ENCODE measurements around the gene CDH4. TPM values are rescaled to one million over a fixed set of nuclear protein-coding genes. Genes with fewer than 3 reads are reported as not detected.

The CDH4 gene
- total RNA-seq, 4 donors from 2014 or later, result 0.71 to 4.2 (median 2.9) TPM

DNA sequence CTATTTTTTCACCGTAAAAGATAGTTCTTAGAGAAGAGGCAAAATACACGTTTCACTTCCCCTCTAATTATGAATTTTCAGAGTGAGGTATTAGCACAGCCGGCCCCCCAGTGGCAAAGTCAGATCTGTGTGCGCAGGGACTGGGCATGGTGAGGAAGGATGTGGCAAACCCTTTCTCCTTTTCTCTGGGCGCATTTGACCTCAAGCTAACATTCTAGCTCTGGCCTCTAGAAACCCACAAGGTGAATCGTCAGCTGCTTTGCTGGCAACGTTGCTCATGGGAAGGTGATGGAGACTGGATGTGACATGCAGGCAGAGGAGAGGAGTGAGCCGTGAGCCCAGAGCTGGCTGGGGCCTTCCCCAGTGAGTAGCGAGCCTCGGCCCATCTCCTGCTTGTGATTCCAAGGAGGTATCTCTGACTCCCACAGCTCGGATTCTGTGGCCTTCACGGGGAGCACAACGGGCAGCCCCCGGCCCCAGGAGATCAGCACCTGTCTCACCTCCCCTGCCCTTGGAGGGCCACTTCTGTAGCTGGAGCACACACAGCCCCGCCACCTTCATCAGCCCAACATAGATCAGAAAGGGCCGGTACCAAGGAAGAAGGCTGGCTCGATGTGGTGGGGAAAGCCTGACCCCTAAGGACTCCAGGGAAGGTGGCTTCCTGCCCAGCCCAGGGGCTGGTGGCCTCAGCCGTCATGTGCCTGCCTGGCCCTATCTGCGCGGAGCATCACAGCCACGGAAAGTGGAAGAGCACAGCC lies 660.8 kb downstream of the CDH4 start:
- intact Hi-C loops (cut with DNase I; ENCODE audit: low total_unique reads), result no loop called here
- 77 to 86% methylated on average over 16 to 21 of the region's 21 CpGs for WGBS, 2 donors
- H3K4me3 ChIP-seq (ENCODE audit: low read depth, poor library complexity, severe bottlenecking), result no peak overlapping the region
- TF ChIP-seq, protein P1, sequence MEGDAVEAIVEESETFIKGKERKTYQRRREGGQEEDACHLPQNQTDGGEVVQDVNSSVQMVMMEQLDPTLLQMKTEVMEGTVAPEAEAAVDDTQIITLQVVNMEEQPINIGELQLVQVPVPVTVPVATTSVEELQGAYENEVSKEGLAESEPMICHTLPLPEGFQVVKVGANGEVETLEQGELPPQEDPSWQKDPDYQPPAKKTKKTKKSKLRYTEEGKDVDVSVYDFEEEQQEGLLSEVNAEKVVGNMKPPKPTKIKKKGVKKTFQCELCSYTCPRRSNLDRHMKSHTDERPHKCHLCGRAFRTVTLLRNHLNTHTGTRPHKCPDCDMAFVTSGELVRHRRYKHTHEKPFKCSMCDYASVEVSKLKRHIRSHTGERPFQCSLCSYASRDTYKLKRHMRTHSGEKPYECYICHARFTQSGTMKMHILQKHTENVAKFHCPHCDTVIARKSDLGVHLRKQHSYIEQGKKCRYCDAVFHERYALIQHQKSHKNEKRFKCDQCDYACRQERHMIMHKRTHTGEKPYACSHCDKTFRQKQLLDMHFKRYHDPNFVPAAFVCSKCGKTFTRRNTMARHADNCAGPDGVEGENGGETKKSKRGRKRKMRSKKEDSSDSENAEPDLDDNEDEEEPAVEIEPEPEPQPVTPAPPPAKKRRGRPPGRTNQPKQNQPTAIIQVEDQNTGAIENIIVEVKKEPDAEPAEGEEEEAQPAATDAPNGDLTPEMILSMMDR (IDR thresholded peaks at IDR 0.05), result no peak
- TF ChIP-seq POLR2A (IDR thresholded peaks at IDR 0.05), result no peak
- DNase-seq (ENCODE audit: low spot score in 2 of 2), result no peak

GRCh38 chr20:61913423-61914225 lies 661.6 kb downstream of the CDH4 start:
- intact Hi-C loops (cut with DNase I; ENCODE audit: low total_unique reads), result no loop called here
- no peak for DNase-seq (ENCODE audit: low spot score in 2 of 2)
- whole genome bisulfite sequencing, 2 donors, result 68 to 81% methylated on average over 13 to 18 of the region's 18 CpGs
- H3K4me3 ChIP-seq (ENCODE audit: low read depth, poor library complexity, severe bottlenecking), result no peak overlapping the region
- TF ChIP-seq, protein P1 (IDR thresholded peaks at IDR 0.05), result no peak
- TF ChIP-seq POLR2A (IDR thresholded peaks at IDR 0.05), result no peak

- H3K4me3 ChIP-seq (ENCODE audit: low read depth, poor library complexity, severe bottlenecking), result no peak overlapping the region
- WGBS, 2 donors, result 68 to 89% methylated on average over 6 to 7 of the region's 7 CpGs
- intact Hi-C loops (cut with DNase I; ENCODE audit: low total_unique reads), result no loop called here
- no peak for DNase-seq (ENCODE audit: low spot score in 2 of 2)
- TF ChIP-seq, protein P1 (IDR thresholded peaks at IDR 0.05), result no peak
- TF ChIP-seq POLR2A (IDR thresholded peaks at IDR 0.05), result no peak
These were observed 663.0 kb downstream of the CDH4 start for GRCh38 chr20:61915101-61915500.

GRCh38 chr20:61916318-61916891 lies 664.3 kb downstream of the CDH4 start:
- intact Hi-C loops (cut with DNase I; ENCODE audit: low total_unique reads), result no loop called here
- WGBS, 2 donors, result 87 to 90% methylated on average over 6 of the region's 6 CpGs
- H3K4me3 ChIP-seq (ENCODE audit: low read depth, poor library complexity, severe bottlenecking), result no peak overlapping the region
- TF ChIP-seq, protein P1 (IDR thresholded peaks at IDR 0.05), result no peak
- no peak for TF ChIP-seq POLR2A (IDR thresholded peaks at IDR 0.05)
- DNase-seq (ENCODE audit: low spot score in 2 of 2), result no peak

- no peak for TF ChIP-seq POLR2A (IDR thresholded peaks at IDR 0.05)
- TF ChIP-seq, protein P1 (IDR thresholded peaks at IDR 0.05), result no peak
- H3K4me3 ChIP-seq (ENCODE audit: low read depth, poor library complexity, severe bottlenecking), result no peak overlapping the region
- 71% methylated on average over 20 of the region's 20 CpGs for WGBS, 2 donors
- no peak for DNase-seq (ENCODE audit: low spot score in 2 of 2)
- intact Hi-C loops (cut with DNase I; ENCODE audit: low total_unique reads), result no loop called here
These were observed 665.5 kb downstream of the CDH4 start for GRCh38 chr20:61917474-61918145.
